A204.1 (cell line): ENCODE results near the gene SPIB.
"Not testable (repeated sequence)": the region's sequence is repeated elsewhere in the genome, so short reads cannot be mapped to it uniquely, and the experiment has no call there.

Source experiments
- FAIRE-seq: peaks from 2 replicates; lab custom pipeline; 2012; peaks lifted over from hg19 to GRCh38; lab: Jason Lieb, UNC

SPIB gene

DNA sequence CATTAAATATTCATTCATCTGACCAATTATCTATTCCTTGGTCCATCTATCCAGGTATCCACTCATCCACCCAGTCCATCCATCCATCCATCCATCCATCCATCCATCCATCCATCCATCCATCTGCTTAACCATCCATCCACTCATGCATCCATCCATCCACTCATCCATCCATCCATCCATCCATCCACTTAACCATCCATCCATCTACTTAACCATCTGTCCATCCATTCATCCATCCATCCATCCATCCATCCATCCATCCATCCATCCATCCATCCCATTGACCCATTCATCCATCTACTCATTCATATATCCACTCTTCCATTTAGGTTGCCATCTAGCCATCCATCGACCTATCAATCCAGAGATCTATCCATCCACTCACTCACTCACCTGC, 25.3 kb downstream of the SPIB start:
- FAIRE-seq: no peak

- FAIRE-seq: no peak
These were observed 28.3 kb downstream of the SPIB start for GRCh38 chr19:50447053-50447452.

GRCh38 chr19:50447750-50448149, 29.0 kb downstream of the SPIB start:
- FAIRE-seq: no peak

GRCh38 chr19:50449236-50449899, 30.6 kb downstream of the SPIB start:
- FAIRE-seq: no peak

GRCh38 chr19:50450369-50451222, 31.9 kb downstream of the SPIB start:
- FAIRE-seq: no peak

DNA sequence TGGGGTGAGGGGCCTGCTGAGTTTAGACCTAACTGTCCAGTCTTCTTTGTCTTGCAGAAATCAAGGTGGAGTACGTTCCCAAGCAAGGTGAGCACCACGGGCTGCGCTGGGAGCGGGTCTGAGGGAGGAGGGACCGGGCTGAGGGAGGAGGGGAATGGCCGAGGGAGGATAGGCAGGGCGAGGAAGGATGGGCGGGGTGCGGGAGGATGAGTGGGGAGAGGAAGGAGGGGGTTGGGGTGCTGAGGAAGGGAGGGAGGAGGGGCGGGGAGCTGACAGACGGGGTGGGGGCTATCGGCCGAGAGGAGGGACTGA, 32.4 kb downstream of the SPIB start:
- FAIRE-seq: no peak

DNA sequence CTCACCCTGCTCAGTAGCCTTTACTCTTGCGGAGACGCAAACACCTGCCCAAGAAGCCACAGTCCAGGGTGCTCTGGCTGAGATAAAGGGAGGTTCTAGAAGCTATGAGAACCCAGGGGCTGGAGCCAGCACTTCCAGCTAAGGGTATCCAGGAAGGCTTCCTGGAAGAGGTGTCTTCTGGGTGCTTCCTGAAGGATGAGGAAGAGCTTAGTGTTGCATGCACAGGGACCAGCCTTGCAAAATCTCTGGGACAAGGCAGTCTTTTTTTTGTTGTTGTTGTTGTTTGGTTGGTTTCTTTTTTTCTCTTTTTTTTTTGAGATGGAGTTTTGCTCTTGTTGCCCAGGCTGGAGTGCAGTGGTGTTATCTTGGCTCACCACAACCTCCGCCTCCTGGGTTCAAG, 34.5 kb downstream of the SPIB start:
- no peak for FAIRE-seq

GRCh38 chr19:50455992-50456391, 37.3 kb downstream of the SPIB start:
- no peak for FAIRE-seq

DNA sequence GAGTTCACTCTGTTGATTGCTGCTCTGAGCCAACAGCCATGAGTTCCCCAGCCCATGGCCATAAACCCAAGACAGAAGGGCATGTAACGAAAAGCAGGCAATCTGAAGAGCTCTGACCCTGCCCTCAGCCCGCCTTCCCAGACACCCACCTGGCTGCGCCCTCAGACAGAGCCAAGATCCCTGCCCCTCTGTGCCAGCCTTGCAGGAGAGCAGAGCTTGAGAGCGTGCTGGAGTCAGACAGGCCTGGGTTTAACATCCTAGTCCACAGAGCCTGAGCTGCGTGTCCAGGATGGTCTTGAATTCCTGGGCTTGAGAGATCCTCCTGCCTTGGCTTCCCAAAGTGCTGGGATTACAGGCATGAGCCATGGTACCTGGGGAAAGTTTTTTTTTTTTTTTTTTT, 38.6 kb downstream of the SPIB start:
- FAIRE-seq: no peak

GRCh38 chr19:50458396-50459066, 39.8 kb downstream of the SPIB start:
- FAIRE-seq: no peak

- no peak for FAIRE-seq
These were observed 40.3 kb downstream of the SPIB start for GRCh38 chr19:50459067-50459456.

GRCh38 chr19:50459638-50460037, 40.9 kb downstream of the SPIB start:
- no peak for FAIRE-seq

GRCh38 chr19:50460161-50460765, 41.5 kb downstream of the SPIB start:
- FAIRE-seq: no peak

DNA sequence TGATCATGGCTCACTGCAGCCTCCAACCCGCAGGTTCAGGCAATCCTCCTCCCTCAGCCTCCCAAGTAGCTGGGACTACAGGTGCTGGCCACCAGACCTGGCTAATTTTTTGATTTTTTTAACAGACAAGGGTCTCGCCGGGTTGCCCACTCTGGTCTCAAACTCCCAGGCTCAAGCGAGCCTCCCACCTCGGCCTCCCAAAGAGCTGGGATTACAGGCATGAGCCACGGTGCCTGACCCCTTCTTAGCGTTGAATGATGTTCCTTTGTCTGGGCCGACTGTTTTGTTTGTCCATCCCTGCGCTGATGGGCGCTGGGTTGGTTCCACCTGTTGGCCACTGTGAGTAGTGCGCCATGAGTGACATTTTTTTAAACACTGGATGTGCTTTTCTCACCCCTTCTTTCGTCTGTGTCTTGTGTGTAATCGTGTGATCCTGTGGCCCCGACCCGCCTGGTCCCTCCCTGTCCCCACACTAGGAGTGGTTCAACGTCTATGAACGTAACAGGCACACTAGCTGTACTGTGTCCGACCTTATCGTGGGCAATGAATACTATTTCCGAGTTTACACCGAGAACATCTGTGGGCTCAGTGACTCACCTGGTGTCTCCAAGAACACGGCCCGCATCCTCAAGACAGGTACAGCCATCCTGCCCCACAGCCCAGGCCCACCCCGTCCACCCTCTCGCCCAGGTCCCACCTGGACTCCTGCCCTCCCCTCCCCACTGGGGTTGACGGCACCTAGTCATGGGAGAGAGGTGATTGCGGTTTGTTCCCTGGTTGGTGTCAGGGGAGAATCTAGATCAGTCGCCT, 42.5 kb downstream of the SPIB start:
- peak; percentile 9 for FAIRE-seq

- no peak for FAIRE-seq
These were observed 44.2 kb downstream of the SPIB start for GRCh38 chr19:50462970-50463369.

DNA sequence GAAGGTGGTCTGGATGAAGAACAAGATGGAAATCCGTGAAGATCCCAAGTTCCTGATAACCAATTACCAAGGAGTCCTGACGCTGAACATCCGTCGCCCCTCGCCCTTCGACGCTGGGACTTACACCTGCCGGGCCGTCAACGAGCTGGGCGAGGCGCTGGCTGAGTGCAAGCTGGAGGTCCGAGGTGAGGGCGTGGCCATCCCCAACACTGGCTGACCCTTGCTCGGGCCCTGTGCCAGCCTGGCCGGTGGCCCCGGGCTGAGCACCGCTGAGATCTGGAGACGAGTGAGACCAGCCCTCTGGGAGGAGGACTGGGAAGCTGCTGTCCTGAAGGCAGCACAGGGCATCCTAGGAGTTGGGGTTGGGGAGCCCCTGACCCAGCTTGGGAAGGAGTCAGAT, 45.6 kb downstream of the SPIB start:
- no peak for FAIRE-seq

DNA sequence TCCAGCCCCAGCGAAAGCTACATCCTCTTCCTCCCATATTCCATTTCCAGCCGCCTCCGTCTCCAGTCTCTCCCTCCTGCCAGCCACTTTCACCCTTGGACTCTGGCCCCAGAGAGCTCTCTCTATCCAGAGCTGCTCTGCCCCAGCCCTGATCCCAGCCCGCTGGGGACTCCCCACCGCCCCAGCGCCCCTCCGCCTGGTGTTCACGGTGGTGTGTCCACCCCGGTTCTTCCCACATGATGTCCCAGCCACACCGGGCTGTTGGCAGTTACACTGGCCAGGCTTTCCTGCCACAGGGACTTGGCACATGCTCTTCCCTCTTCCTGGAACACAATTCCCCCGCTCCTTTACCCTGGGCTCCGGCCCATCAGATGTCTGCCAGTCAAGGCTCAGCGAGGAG, 46.3 kb downstream of the SPIB start:
- no peak for FAIRE-seq

- FAIRE-seq: no peak
These were observed 47.4 kb downstream of the SPIB start for GRCh38 chr19:50465986-50466705.

GRCh38 chr19:50466706-50467039, 47.9 kb downstream of the SPIB start:
- FAIRE-seq: no peak

DNA sequence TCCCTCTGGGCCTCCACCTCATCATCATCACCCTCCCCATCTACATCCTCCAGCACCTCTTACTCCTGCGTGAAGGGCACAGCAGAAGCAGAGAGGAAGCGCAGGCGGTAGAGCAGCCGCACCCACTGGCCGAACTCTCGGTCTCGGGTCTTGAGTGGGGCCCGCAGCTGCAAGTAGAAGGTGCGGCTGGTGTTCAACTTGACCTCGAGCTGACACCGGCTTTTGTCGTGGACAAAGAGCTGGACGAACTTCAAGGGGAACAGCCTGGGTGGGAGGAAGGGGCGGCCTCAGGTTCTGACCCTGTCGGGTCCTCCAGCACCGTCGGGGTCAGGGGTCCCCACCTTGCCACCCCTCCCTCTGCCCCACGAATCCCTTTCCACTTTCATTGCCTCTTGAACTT, 48.8 kb downstream of the SPIB start:
- no peak for FAIRE-seq

DNA sequence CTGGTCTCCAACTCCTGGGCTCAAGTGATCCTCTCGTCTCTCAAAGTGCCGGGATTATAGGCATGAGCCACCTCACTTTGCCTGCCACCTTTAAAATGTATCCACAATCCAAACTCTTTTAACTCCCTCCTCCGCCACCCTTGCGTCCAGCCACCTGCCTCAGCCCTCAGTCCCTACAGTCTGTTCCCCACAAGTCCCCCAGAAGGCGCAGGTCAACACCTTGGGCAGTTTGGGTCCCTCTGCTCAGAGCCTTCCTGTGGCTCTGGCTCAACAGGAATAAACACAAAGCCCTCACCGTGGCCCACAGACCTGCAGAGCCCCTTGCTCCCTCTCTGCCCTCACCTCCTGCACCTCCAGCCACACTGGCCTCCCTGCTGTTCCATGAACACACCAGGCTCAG, 50.1 kb downstream of the SPIB start:
- FAIRE-seq: no peak

GRCh38 chr19:50473336-50473735, 54.6 kb downstream of the SPIB start:
- FAIRE-seq: not testable (repeated sequence)
